B cell (primary cell): Measurements from ENCODE around the gene ZNF302. TPM values are rescaled to one million over a fixed set of nuclear protein-coding genes. Genes with fewer than 3 reads are reported as not detected.

Experiments
- ATAC-seq: fragments of 200-7000 bp; cut with Tn5 transposase; one replicate; pipeline ENCODE4 v1.10.0; 2021; ENCODE audit warnings: low read depth, mild to moderate bottlenecking, moderate number of reproducible peaks, moderate library complexity
- CTCF ChIA-PET: fragments of 350-600 bp; sonication (Branson Sonifier 250); formaldehyde crosslinking; loops from one replicate; lab custom pipeline; 2021; ENCODE audit warnings: antibody characterized with exemption, inconsistent platforms; lab: Charles Lee
- POLR2A ChIA-PET: fragments of 350-600 bp; sonication (Branson Sonifier 250); formaldehyde crosslinking; loops from one replicate; lab custom pipeline; 2021; ENCODE audit warnings: antibody characterized with exemption; lab: Charles Lee
- DNase-seq: peaks from one replicate; pipeline ENCODE4 v3.0.0; 2013
- H2AFZ ChIP-seq: 2 replicates; pipeline ENCODE4 v1.6.1; 2012; ENCODE audit warnings: mild to moderate bottlenecking, low read depth, low read length; ENCODE audit not compliant: insufficient read depth, poor library complexity, severe bottlenecking
- H3K27ac ChIP-seq, 2 donors: 1 replicate in 1 of 2; 2 replicates in 1 of 2; pipeline ENCODE4 v1.5.1; 2012 to 2013; ENCODE audit warnings: low read length in 2 of 2, mild to moderate bottlenecking in 2 of 2, moderate library complexity in 1 of 2
- H3K27me3 ChIP-seq, 4 experiments: fragments of 200-600 bp in 1 of 4; sonication (generic) in 1 of 4; replicated peaks in 1 of 4; 1 replicate in 2 of 4; 2 replicates in 2 of 4; pipeline versions ENCODE4 v1.6.1 to v1.7.0; 2013 to 2016; ENCODE audit warnings: low read length in 3 of 4, mild to moderate bottlenecking in 2 of 4, mixed read lengths in 1 of 4, moderate library complexity in 1 of 4; ENCODE audit not compliant: insufficient read depth in 4 of 4, control insufficient read depth in 3 of 4; ENCODE audit errors: control extremely low read depth in 1 of 4
- H3K36me3 ChIP-seq, 2 experiments: replicated peaks in 1 of 2; 1 replicate in 1 of 2; 2 replicates in 1 of 2; pipeline versions ENCODE4 v1.6.1 to v1.7.1; 2013; ENCODE audit warnings: low read length in 1 of 2; ENCODE audit not compliant: insufficient read depth in 2 of 2, control insufficient read depth in 1 of 2; ENCODE audit errors: control extremely low read depth in 1 of 2, extremely low read depth in 1 of 2
- H3K4me1 ChIP-seq, 2 donors: fragments of 200-600 bp in 1 of 2; sonication (generic) in 1 of 2; 1 replicate in 1 of 2; 2 replicates in 1 of 2; pipeline versions ENCODE4 v1.5.1 to v1.6.1; 2013 to 2017; ENCODE audit warnings: low read length in 2 of 2; ENCODE audit not compliant: control insufficient read depth in 2 of 2, insufficient read depth in 2 of 2
- H3K4me2 ChIP-seq: replicated peaks from 2 replicates; pipeline ENCODE3; 2012; ENCODE audit warnings: mild to moderate bottlenecking, low read depth, low read length; ENCODE audit not compliant: poor library complexity, severe bottlenecking
- H3K4me3 ChIP-seq, 5 experiments: fragments of 200-600 bp in 1 of 5; sonication (generic) in 1 of 5; 1 replicate in 3 of 5; 2 replicates in 2 of 5; pipeline versions ENCODE4 v1.5.1 to v1.7.0; 2011 to 2016; ENCODE audit warnings: low read length in 4 of 5, mild to moderate bottlenecking in 4 of 5, low read depth in 2 of 5, control low read depth in 1 of 5, moderate library complexity in 1 of 5; ENCODE audit not compliant: insufficient read depth in 1 of 5; ENCODE audit errors: control extremely low read depth in 1 of 5, extremely low read depth in 1 of 5
- H3K79me2 ChIP-seq: fragments of 200-600 bp; sonication (generic); one replicate; pipeline ENCODE4 v1.6.0; 2016; ENCODE audit warnings: low read length; ENCODE audit not compliant: control insufficient read depth, insufficient read depth
- H3K9ac ChIP-seq: fragments of 200-600 bp; sonication (generic); 2 replicates; pipeline ENCODE4 v1.6.1; 2017; ENCODE audit warnings: mild to moderate bottlenecking, low read length, moderate library complexity
- H3K9me3 ChIP-seq, 3 donors: one replicate each; pipeline versions ENCODE4 v1.6.1 to v1.7.1; 2013; ENCODE audit warnings: low read length in 2 of 3; ENCODE audit not compliant: control insufficient read depth in 2 of 3, insufficient read depth in 1 of 3; ENCODE audit errors: control extremely low read depth in 1 of 3
- H4K20me1 ChIP-seq: 2 replicates; pipeline ENCODE4 v1.6.0; 2012; ENCODE audit warnings: mild to moderate bottlenecking, low read length; ENCODE audit not compliant: insufficient read depth, control insufficient read depth, poor library complexity, severe bottlenecking
- H3K27ac Mint-ChIP-seq: one replicate; pipeline ENCODE4 v1.8.0; 2021; ENCODE audit warnings: mixed read lengths
- H3K27me3 Mint-ChIP-seq: one replicate; pipeline ENCODE4 v1.8.0; 2021; ENCODE audit warnings: mixed read lengths
- H3K4me1 Mint-ChIP-seq: one replicate; pipeline ENCODE4 v1.8.0; 2021; ENCODE audit warnings: mixed read lengths
- H3K4me3 Mint-ChIP-seq: one replicate; pipeline ENCODE4 v1.8.0; 2021; ENCODE audit warnings: mixed read lengths
- H3K9me3 Mint-ChIP-seq: one replicate; pipeline ENCODE4 v1.8.0; 2022; ENCODE audit warnings: mixed read lengths; ENCODE audit not compliant: insufficient read depth
- EZH2 ChIP-seq: IDR thresholded peaks from 2 replicates; pipeline ENCODE4 v1.6.1; 2012; ENCODE audit warnings: borderline replicate concordance, low read depth, mild to moderate bottlenecking, moderate library complexity, low read length; ENCODE audit not compliant: insufficient read depth, poor library complexity, severe bottlenecking
- WGBS: methylation state at CpG from one replicate; pipeline ENCODE4 v1.1.5; 2013; ENCODE audit warnings: missing lambda C conversion rate; ENCODE audit not compliant: insufficient coverage; 5-methylcytosine and 5-hydroxymethylcytosine counted together
- intact Hi-C: fragments of 100-400 bp; cut with micrococcal nuclease; formaldehyde crosslinking; loops from one replicate; pipeline ENCODE4 v1.10.0; 2022
- polyA plus RNA-seq: library from polyadenylated mRNA; depleted of rRNA; stranded (reverse); fragments of >200 nt; gene quantifications from 2 replicates; pipeline ENCODE4 v1.2.3, GENCODE V29; 2012
- total RNA-seq, 2 donors: library from RNA; stranded (reverse); fragments of 120-200 nt in 1 of 2; gene quantifications; 1 replicate in 1 of 2; 2 replicates in 1 of 2; pipeline versions ENCODE4 v1.2.3 to v1.2.4, GENCODE V29; 2013 to 2022
- TF ChIP-seq, protein P1 (sequence below): fragments of 200-600 bp; IDR thresholded peaks from one replicate; pipeline ENCODE4 v1.8.0; 2022; ENCODE audit warnings: antibody characterized with exemption, mild to moderate bottlenecking

ZNF302 gene
- total and polyA plus RNA-seq, 2 donors (not counting 1 experiment from before 2014, with no cell fraction given) = 20.4 to 48.4 TPM

DNA sequence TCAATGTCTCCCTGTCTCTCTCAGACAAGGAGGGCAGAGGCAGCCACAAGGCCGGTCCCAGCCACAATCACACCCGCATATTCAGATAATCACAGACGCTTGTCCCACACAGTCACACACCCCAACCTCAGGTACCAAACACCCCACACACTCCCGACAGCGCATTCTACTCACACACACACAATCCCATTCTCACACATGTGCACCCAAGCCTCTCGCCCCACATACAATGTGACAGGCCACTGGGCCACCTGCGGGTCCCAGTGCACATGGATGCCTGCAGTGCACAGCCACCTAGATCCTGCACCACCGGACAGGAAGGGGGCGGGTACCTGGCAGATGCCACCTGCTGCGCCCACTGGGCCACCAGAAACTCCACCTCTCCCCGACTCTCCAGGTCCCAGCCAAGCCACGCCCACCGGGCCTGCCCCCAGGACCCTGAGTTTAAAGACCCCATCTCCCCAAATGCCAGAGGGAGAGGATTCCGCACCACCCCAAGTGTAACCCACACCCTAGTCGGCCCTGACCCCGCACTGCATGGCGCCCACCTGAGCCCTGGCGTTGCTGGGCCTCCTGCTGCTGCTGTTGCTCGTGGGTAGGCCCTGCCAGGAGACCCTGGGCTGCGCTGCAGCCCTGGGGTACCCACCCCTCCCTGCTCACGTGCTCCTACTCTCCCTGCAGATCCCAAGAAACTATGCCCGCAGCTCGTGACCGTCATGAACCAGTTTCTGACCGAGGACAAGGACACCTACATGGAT, 11.1 kb upstream of the ZNF302 start:
- 96% methylated on average over 25 of the region's 25 CpGs for WGBS
- intact Hi-C loops = no loop called here
- H3K4me3 Mint-ChIP-seq = no peak overlapping the region
- DNase-seq = no peak
- no peaks in the 10 kb centered on the region for H3K9me3 Mint-ChIP-seq
- peaks cover 9% of the 10 kb centered on the region for H3K4me1 Mint-ChIP-seq
- H3K9ac ChIP-seq = no peak overlapping the region
- ChIA-PET POLR2A (no interaction called here), CTCF (no interaction called here)
- peaks cover 0 to 5% of the 10 kb centered on the region in 2 donors for H3K4me1 ChIP-seq
- H4K20me1 ChIP-seq = no peaks in the 10 kb centered on the region
- H3K27me3 Mint-ChIP-seq = no peaks in the 10 kb centered on the region
- H3K4me2 ChIP-seq = no peak overlapping the region
- TF ChIP-seq, protein P1, sequence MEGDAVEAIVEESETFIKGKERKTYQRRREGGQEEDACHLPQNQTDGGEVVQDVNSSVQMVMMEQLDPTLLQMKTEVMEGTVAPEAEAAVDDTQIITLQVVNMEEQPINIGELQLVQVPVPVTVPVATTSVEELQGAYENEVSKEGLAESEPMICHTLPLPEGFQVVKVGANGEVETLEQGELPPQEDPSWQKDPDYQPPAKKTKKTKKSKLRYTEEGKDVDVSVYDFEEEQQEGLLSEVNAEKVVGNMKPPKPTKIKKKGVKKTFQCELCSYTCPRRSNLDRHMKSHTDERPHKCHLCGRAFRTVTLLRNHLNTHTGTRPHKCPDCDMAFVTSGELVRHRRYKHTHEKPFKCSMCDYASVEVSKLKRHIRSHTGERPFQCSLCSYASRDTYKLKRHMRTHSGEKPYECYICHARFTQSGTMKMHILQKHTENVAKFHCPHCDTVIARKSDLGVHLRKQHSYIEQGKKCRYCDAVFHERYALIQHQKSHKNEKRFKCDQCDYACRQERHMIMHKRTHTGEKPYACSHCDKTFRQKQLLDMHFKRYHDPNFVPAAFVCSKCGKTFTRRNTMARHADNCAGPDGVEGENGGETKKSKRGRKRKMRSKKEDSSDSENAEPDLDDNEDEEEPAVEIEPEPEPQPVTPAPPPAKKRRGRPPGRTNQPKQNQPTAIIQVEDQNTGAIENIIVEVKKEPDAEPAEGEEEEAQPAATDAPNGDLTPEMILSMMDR = no peak
- no peak for TF ChIP-seq EZH2
- no peaks in the 10 kb centered on the region for H3K27me3 ChIP-seq
- no peak overlapping the region for H3K27ac Mint-ChIP-seq
- no peak overlapping the region for H3K27ac ChIP-seq
- no peaks in the 10 kb centered on the region for H3K9me3 ChIP-seq
- H2AFZ ChIP-seq = no peak overlapping the region
- no peak for ATAC-seq
- H3K4me3 ChIP-seq = no peak overlapping the region
- no peaks in the 10 kb centered on the region for H3K79me2 ChIP-seq
- no peaks in the 10 kb centered on the region for H3K36me3 ChIP-seq

GRCh38 chr19:34666958-34667265, 10.6 kb upstream of the ZNF302 start:
- TF ChIP-seq, protein P1 = no peak
- H3K4me1 Mint-ChIP-seq = peaks cover 9% of the 10 kb centered on the region
- no peaks in the 10 kb centered on the region for H3K27me3 Mint-ChIP-seq
- ATAC-seq (no peak), DNase-seq (no peak)
- H3K9me3 ChIP-seq = no peaks in the 10 kb centered on the region
- no peak overlapping the region for H3K4me3 Mint-ChIP-seq
- no peaks in the 10 kb centered on the region for H3K36me3 ChIP-seq
- no peak overlapping the region for H3K27ac ChIP-seq
- H3K27me3 ChIP-seq = no peaks in the 10 kb centered on the region
- no peak overlapping the region for H2AFZ ChIP-seq
- 93% methylated on average over 9 of the region's 9 CpGs for WGBS
- CTCF ChIA-PET = no interaction called here
- no peak overlapping the region for H3K9ac ChIP-seq
- no peaks in the 10 kb centered on the region for H4K20me1 ChIP-seq
- POLR2A ChIA-PET = no interaction called here
- H3K27ac Mint-ChIP-seq = no peak overlapping the region
- no peak overlapping the region for H3K4me2 ChIP-seq
- H3K4me1 ChIP-seq = peaks cover 0 to 5% of the 10 kb centered on the region in 2 donors
- H3K79me2 ChIP-seq = no peaks in the 10 kb centered on the region
- intact Hi-C loops = no loop called here
- H3K4me3 ChIP-seq = no peak overlapping the region
- no peaks in the 10 kb centered on the region for H3K9me3 Mint-ChIP-seq
